Glomerular visceral epithelial cell (primary cell): ENCODE measurements around the gene SSTR4.

Experiments
- DNase-seq: peaks from one replicate; pipeline ENCODE4 v3.0.0-alpha.2; 2016; ENCODE audit errors: extremely low spot score

The SSTR4 gene

GRCh38 chr20:23065266-23066201 is 30.4 kb downstream of the SSTR4 start:
- no peak for DNase-seq

GRCh38 chr20:23066772-23067171 is 31.7 kb downstream of the SSTR4 start:
- DNase-seq, result no peak

- no peak for DNase-seq
Observed at GRCh38 chr20:23068283-23068682, 33.2 kb downstream of the SSTR4 start.

GRCh38 chr20:23069108-23069507 is 34.0 kb downstream of the SSTR4 start:
- no peak for DNase-seq

- DNase-seq, result no peak
Observed at GRCh38 chr20:23071398-23071797, 36.3 kb downstream of the SSTR4 start.

- DNase-seq, result no peak
Observed at GRCh38 chr20:23071996-23072395, 36.9 kb downstream of the SSTR4 start.

- no peak for DNase-seq
Observed at GRCh38 chr20:23072892-23073586, 37.9 kb downstream of the SSTR4 start.

- DNase-seq, result no peak
Observed at GRCh38 chr20:23074052-23074451, 38.9 kb downstream of the SSTR4 start.

GRCh38 chr20:23077277-23077676 is 42.2 kb downstream of the SSTR4 start:
- no peak for DNase-seq

- DNase-seq, result no peak
Observed at GRCh38 chr20:23078351-23079015, 43.4 kb downstream of the SSTR4 start.

GRCh38 chr20:23079016-23079351 is 43.9 kb downstream of the SSTR4 start:
- no peak for DNase-seq

- no peak for DNase-seq
Observed at GRCh38 chr20:23079926-23080325, 44.8 kb downstream of the SSTR4 start.

GRCh38 chr20:23080521-23080920 is 45.4 kb downstream of the SSTR4 start:
- no peak for DNase-seq

GRCh38 chr20:23081263-23081819 is 46.2 kb downstream of the SSTR4 start:
- no peak for DNase-seq

GRCh38 chr20:23082846-23083552 is 47.9 kb downstream of the SSTR4 start:
- no peak for DNase-seq

- no peak for DNase-seq
Observed at GRCh38 chr20:23083553-23084220, 48.6 kb downstream of the SSTR4 start.

GRCh38 chr20:23084282-23084844 is 49.3 kb downstream of the SSTR4 start:
- no peak for DNase-seq

GRCh38 chr20:23084845-23085365 is 49.8 kb downstream of the SSTR4 start:
- no peak for DNase-seq

- DNase-seq, result no peak
Observed at GRCh38 chr20:23085436-23086055, 50.4 kb downstream of the SSTR4 start.

- DNase-seq, result no peak
Observed at GRCh38 chr20:23086056-23086566, 51.0 kb downstream of the SSTR4 start, which contains the start of gene CD93. Gene CD93, minus strand, starts transcription at chr20:23086324. Its CDS starts 132 bp downstream, at chr20:23086192.
